Epithelial cell of proximal tubule (primary cell): Measurements from ENCODE around the gene MAML3. TPM values are rescaled to one million over a fixed set of nuclear protein-coding genes. Genes with fewer than 3 reads are reported as not detected.

Experiments
- DNase-seq: peaks from one replicate; pipeline ENCODE4 v3.0.0-alpha.2; 2011; ENCODE audit warnings: low read depth
- H3K4me3 ChIP-seq: 2 replicates; pipeline ENCODE4 v1.5.1; 2011; ENCODE audit warnings: low read depth, mild to moderate bottlenecking, low read length
- CTCF ChIP-seq: conservative IDR thresholded peaks from 2 replicates; pipeline ENCODE4 v1.5.1; 2012; ENCODE audit warnings: low read depth, mild to moderate bottlenecking, low read length
- total RNA-seq: library from RNA; depleted of rRNA; stranded (reverse); fragments of >200 nt; gene quantifications from 2 replicates; pipeline ENCODE4 v1.2.3, GENCODE V29; 2015

MAML3 gene
- total RNA-seq, 1 donor from 2014 or later: 1.2 TPM

- peak overlapping the region; percentile 43 for H3K4me3 ChIP-seq
- TF ChIP-seq CTCF: no peak
- no peak for DNase-seq
Measured at GRCh38 chr4:140003876-140004548, 150.0 kb downstream of the MAML3 start.

- TF ChIP-seq CTCF: no peak
- no peak for DNase-seq
- no peak overlapping the region for H3K4me3 ChIP-seq
Measured at GRCh38 chr4:140000232-140000631, 153.8 kb downstream of the MAML3 start.

DNA sequence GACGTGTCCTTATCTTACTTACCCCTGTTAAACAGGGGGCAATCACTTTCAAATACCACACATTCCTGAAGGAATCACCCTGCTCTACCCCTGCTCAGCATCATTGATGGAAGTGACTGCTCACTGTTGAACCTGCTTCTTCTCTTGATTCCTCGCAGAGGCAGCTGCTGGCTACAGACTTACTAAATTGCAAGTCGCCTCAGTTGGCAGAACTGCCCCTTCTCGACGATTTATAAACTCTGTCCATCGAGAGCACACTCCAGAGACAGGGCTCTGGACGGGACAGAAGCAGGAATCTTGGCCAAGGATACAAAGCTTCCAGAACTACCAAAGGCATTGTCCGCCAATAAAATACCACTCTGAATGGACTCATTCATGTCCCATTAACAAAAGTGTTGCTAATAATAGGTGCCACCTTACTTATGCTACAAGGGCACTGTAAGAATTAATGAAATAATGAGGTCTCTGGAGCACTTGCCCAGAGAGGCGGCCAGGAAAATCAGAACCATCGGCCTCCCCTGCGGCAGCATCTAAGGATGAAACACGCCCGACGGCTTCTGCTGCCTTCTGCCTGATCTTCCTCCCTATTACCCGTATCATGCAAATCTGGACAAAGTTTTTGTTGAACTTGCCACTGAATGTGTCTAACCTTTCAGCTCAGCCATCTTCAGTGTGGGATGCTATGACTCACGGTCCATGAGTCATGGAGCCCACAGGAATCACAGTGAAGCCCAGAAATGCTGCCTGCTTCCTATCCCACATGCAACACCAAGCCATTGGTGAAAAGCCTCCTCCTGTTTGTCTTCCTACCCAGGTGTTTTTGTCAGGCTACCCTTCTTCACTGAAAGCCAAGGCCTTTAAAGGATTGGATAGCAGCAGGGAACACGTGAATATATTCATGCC is 164.9 kb downstream of the MAML3 start:
- no peak overlapping the region for H3K4me3 ChIP-seq
- no peak for TF ChIP-seq CTCF
- peak; percentile 59 for DNase-seq

GRCh38 chr4:139987502-139987850 is 166.5 kb downstream of the MAML3 start:
- TF ChIP-seq CTCF: no peak
- no peak overlapping the region for H3K4me3 ChIP-seq
- DNase-seq: no peak

DNA sequence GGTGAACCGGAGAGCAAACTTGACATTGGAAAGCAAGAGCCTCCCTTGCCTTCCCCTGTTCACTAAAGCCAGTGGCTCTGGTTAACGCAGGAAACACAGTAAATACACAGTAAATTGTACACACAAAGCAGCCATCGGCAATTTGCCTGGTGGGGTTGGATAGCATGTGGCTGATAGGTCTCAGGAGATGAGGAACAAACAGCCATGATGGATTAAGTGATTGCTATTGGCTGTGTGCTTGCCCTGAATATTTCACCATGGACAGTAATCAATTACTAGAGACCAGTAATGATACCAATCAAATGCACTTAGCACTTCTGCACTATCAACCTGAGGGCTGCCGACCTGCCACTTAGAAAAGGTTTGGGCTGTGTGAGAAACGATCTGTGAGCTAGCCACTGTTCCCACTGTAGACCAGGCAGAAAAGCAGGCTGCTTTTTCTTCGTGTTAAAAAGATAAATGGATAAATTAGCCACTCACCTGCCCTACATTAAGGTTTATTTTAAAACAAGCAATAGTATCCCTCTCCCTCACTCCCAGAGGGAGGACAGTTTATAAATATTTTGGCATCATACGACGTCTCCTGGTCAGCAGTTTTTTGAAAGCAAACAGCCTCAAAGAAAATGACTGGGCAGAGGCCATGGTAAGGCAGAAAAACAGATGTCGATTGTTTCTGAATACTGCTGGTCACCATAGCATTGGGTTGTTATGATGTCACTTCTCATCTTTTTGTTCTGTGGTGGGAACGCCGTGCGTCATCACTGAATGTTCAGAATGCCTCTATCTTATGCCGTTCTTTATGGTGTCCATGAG is 167.1 kb downstream of the MAML3 start:
- DNase-seq: no peak
- no peak for TF ChIP-seq CTCF
- no peak overlapping the region for H3K4me3 ChIP-seq

DNA sequence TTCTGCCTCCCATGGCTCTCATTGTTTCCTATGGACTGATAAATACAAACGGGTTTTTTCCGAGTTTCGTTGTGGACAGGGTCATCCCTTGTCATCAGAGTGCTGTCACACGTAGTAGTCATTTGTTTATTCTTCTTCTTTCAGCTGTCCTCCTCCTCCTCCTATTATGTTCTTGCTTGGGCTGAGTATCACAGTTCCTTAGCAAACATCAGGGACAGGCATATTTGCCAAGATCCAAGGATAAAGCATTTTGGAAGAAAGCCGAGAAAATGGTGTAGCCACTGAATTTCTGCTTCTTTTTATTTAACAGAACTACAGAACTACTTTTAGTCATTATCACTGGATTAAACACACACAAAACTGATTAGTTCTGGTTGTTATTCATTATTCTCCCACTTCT is 167.9 kb downstream of the MAML3 start:
- no peak for DNase-seq
- H3K4me3 ChIP-seq: no peak overlapping the region
- no peak for TF ChIP-seq CTCF
